NCI-H1694 treated with DMSO at 0.1 percent for 48 hours (cell line): ENCODE results near the gene CEL.

Experiments
- DNase-seq: peaks from one replicate; lab custom pipeline; 2025; lab: John Stamatoyannopoulos, UW

Gene CEL

DNA sequence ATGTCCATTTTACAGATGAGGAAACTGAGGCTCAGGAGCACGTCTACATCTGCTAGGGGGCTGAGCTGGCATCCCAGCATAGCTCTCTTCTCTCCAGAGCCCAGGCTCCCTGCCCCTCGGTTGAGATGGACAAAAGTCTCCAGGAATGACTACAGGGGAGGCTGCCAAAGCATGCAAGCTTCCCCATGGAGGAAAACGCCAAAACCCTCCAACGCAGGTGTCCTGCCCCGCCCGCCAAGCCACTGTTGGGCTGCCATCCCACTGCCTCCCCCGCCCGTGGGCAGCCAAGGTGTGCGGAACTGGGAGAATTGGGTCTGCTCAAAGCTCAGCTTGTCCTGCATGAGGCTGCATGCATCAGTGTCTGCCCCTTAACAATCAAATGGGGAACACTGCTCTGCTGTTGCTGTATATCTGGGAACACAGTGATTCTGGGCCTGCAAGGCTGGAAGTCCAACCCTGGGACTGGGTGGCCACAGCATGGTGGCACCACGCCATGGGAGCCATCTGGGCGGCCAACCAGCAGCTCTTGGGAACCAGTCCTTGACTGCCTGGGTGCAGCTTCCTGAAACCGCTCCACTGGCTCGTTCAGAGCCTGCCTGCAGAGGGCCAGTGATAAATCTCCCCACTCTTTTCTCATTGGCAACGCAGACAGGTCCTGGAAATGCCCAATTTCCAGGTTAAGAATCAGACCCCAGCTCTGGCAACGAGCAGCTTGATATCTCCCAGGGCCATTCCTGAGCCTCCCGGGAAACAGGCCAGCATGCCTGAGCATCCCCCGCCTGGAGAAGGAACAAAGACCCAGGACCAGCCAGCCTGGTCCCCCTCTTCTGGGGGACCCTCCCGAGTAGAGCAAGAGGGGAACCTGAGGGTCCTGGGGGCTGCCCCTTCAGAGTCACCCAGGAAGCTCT is 55.7 kb downstream of the CEL start:
- DNase-seq: no peak

GRCh38 chr9:133118179-133118520 is 56.4 kb downstream of the CEL start:
- no peak for DNase-seq

DNA sequence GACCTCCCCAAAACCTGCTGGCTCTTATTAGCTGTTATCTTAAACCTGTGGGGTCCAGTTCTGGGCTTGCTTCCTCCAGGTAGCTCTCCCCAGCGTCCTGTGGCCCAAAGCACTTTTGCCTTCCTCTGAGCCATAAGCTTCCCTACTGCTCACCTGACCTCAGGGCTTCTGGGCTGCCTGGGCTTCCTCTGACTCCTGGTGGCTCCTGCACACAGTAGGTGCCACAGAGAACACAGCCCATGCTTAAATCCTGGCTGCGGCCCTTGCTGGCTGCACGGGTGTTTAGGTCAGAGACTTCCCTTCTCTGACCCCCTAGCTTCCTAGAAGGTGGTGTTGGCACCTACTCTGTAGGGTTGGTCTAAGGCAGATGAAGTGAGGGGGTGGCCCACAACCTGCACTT is 56.8 kb downstream of the CEL start:
- DNase-seq: no peak

- DNase-seq: peak; percentile 53
Measured at GRCh38 chr9:133119103-133119845, 57.5 kb downstream of the CEL start.

DNA sequence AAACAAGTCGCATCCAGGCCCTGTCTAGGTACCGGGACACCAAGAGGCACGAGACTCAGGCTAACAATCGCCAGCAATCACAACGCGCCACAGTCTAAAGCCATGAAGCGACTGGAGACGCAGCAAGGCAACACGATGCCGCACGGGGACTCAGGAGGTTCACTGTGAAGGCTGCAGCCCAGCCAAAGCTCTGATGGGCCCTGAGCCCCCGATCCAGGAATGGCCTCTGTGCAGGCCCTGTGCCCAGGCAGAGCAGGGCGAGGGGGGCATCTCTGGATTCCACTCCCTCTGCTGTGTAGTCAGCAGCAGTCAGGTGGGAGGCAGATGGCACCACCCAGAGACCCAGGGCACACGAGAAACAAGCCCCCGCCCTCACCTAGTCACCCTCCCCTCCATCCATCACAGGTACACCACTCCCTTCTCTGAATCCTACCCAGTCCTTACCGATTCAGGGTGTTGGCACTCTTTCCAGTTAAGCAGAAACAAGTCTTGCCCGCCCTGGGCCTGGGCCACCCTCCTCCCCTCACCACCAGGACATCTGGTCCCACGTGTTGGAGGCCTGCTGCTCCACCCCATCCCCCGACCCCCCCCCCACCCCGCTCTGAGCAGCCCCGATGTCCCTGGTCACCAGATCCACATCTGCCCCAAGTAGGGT is 58.2 kb downstream of the CEL start:
- DNase-seq: peak; percentile 55

GRCh38 chr9:133120501-133121197 is 58.9 kb downstream of the CEL start:
- peak; percentile 45 for DNase-seq
